Activated T-helper 2 cell treated with anti-CD3 and anti-CD28 coated beads, Interferon-gamma antibody, Interleukin-2, Interleukin-4, amounts not matched to agents 10 μg/mL and 5 μg/mL and 100 μg/mL, durations not matched to agents 14 hours and 24 hours and 36 hours (primary cell): ENCODE measurements around the gene GPC5. TPM values are rescaled to one million over a fixed set of nuclear protein-coding genes. Genes with fewer than 3 reads are reported as not detected.
"Not testable (repeated sequence)": the region's sequence is repeated elsewhere in the genome, so short reads cannot be mapped to it uniquely, and the experiment has no call there.

ENCODE experiments used
- DNase-seq: peaks from one replicate; pipeline ENCODE4 v3.0.0; 2021; ENCODE audit warnings: low spot score
- H3K27ac Mint-ChIP-seq: one replicate; pipeline ENCODE4 v1.8.0; 2021; ENCODE audit warnings: mixed read lengths
- H3K27me3 Mint-ChIP-seq: one replicate; pipeline ENCODE4 v1.8.0; 2021; ENCODE audit warnings: low read depth, mixed read lengths
- H3K36me3 Mint-ChIP-seq: one replicate; pipeline ENCODE4 v1.8.0; 2021; ENCODE audit warnings: low read depth, mixed read lengths
- H3K4me1 Mint-ChIP-seq: one replicate; pipeline ENCODE4 v1.8.0; 2021; ENCODE audit warnings: low read depth, mixed read lengths
- H3K4me3 Mint-ChIP-seq: one replicate; pipeline ENCODE4 v1.8.0; 2021; ENCODE audit warnings: low read depth, mild to moderate bottlenecking, moderate library complexity, mixed read lengths
- H3K9me3 Mint-ChIP-seq: one replicate; pipeline ENCODE4 v1.8.0; 2021; ENCODE audit warnings: mixed read lengths
- intact Hi-C: fragments of 100-400 bp; cut with micrococcal nuclease; formaldehyde crosslinking; loops from one replicate; pipeline ENCODE4 v1.15.1; 2023
- total RNA-seq: library from RNA; stranded (reverse); gene quantifications from 2 replicates; pipeline ENCODE4 v1.2.3, GENCODE V29; 2022

Gene GPC5
- total RNA-seq, 1 donor from 2014 or later: 0.57 TPM

- Mint-ChIP-seq H3K9me3 (no peaks in the 10 kb centered on the region), H3K36me3 (no peaks in the 10 kb centered on the region), H3K27me3 (no peaks in the 10 kb centered on the region), H3K4me3 (no peak overlapping the region), H3K4me1 (no peaks in the 10 kb centered on the region), H3K27ac (no peak overlapping the region)
- intact Hi-C loops: no loop called here
- DNase-seq: no peak
Measured at GRCh38 chr13:91661692-91662490, 263.5 kb downstream of the GPC5 start.

- intact Hi-C loops: no loop called here
- Mint-ChIP-seq H3K9me3 (no peaks in the 10 kb centered on the region), H3K4me1 (no peaks in the 10 kb centered on the region)
Measured at GRCh38 chr13:91664039-91664438, 265.6 kb downstream of the GPC5 start.

GRCh38 chr13:91667486-91667885 lies 269.1 kb downstream of the GPC5 start:
- Mint-ChIP-seq H3K27ac (no peak overlapping the region), H3K4me1 (no peaks in the 10 kb centered on the region)
- intact Hi-C loops: no loop called here

More at GRCh38 chr13:91664039-91664438, 265.6 kb downstream of the GPC5 start:
- no peak overlapping the region for H3K27ac Mint-ChIP-seq
- H3K36me3 Mint-ChIP-seq: no peaks in the 10 kb centered on the region
- H3K27me3 Mint-ChIP-seq: no peaks in the 10 kb centered on the region
- no peak overlapping the region for H3K4me3 Mint-ChIP-seq
- no peak for DNase-seq

GRCh38 chr13:91668866-91669495 lies 270.6 kb downstream of the GPC5 start:
- no peaks in the 10 kb centered on the region for H3K36me3 Mint-ChIP-seq
- H3K9me3 Mint-ChIP-seq: no peaks in the 10 kb centered on the region
- no peak overlapping the region for H3K4me3 Mint-ChIP-seq
- no peaks in the 10 kb centered on the region for H3K27me3 Mint-ChIP-seq
- no peaks in the 10 kb centered on the region for H3K4me1 Mint-ChIP-seq
- no peak for DNase-seq
- intact Hi-C loops: no loop called here
- no peak overlapping the region for H3K27ac Mint-ChIP-seq

More at GRCh38 chr13:91667486-91667885, 269.1 kb downstream of the GPC5 start:
- no peak for DNase-seq
- Mint-ChIP-seq H3K36me3 (no peaks in the 10 kb centered on the region), H3K9me3 (no peaks in the 10 kb centered on the region), H3K4me3 (no peak overlapping the region), H3K27me3 (no peaks in the 10 kb centered on the region)

- intact Hi-C loops: not testable (repeated sequence)
Measured at GRCh38 chr13:91674347-91674746, 275.9 kb downstream of the GPC5 start.

GRCh38 chr13:91684746-91685145 lies 286.3 kb downstream of the GPC5 start:
- no peak overlapping the region for H3K4me3 Mint-ChIP-seq
- no peaks in the 10 kb centered on the region for H3K36me3 Mint-ChIP-seq
- no peaks in the 10 kb centered on the region for H3K4me1 Mint-ChIP-seq
- no peaks in the 10 kb centered on the region for H3K9me3 Mint-ChIP-seq
- DNase-seq: no peak
- H3K27ac Mint-ChIP-seq: no peak overlapping the region
- intact Hi-C loops: no loop called here
- H3K27me3 Mint-ChIP-seq: no peaks in the 10 kb centered on the region

More at GRCh38 chr13:91674347-91674746, 275.9 kb downstream of the GPC5 start:
- H3K27me3 Mint-ChIP-seq, H3K4me1 Mint-ChIP-seq, H3K36me3 Mint-ChIP-seq, DNase-seq, H3K4me3 Mint-ChIP-seq, H3K27ac Mint-ChIP-seq, H3K9me3 Mint-ChIP-seq: not testable (repeated sequence)

- no peaks in the 10 kb centered on the region for H3K27me3 Mint-ChIP-seq
- no peak for DNase-seq
- no peaks in the 10 kb centered on the region for H3K9me3 Mint-ChIP-seq
- H3K4me1 Mint-ChIP-seq: no peaks in the 10 kb centered on the region
- intact Hi-C loops: no loop called here
- H3K36me3 Mint-ChIP-seq: no peaks in the 10 kb centered on the region
- no peak overlapping the region for H3K27ac Mint-ChIP-seq
- H3K4me3 Mint-ChIP-seq: no peak overlapping the region
Measured at GRCh38 chr13:91690944-91691343, 292.5 kb downstream of the GPC5 start.

GRCh38 chr13:91693466-91693865 lies 295.0 kb downstream of the GPC5 start:
- Mint-ChIP-seq H3K4me3 (no peak overlapping the region), H3K27ac (no peak overlapping the region), H3K27me3 (no peaks in the 10 kb centered on the region), H3K4me1 (no peaks in the 10 kb centered on the region), H3K9me3 (no peaks in the 10 kb centered on the region), H3K36me3 (no peaks in the 10 kb centered on the region)
- intact Hi-C loops: no loop called here
- no peak for DNase-seq

- no peak for DNase-seq
- Mint-ChIP-seq H3K4me3 (no peak overlapping the region), H3K27ac (no peak overlapping the region), H3K4me1 (no peaks in the 10 kb centered on the region), H3K9me3 (no peaks in the 10 kb centered on the region), H3K36me3 (no peaks in the 10 kb centered on the region), H3K27me3 (no peaks in the 10 kb centered on the region)
- intact Hi-C loops: no loop called here
Measured at GRCh38 chr13:91698308-91698707, 299.9 kb downstream of the GPC5 start.

- DNase-seq: no peak
- Mint-ChIP-seq H3K4me3 (no peak overlapping the region), H3K4me1 (no peaks in the 10 kb centered on the region), H3K9me3 (no peaks in the 10 kb centered on the region), H3K36me3 (no peaks in the 10 kb centered on the region), H3K27me3 (no peaks in the 10 kb centered on the region), H3K27ac (no peak overlapping the region)
- intact Hi-C loops: no loop called here
Measured at GRCh38 chr13:91698767-91699166, 300.3 kb downstream of the GPC5 start.

- H3K4me1 Mint-ChIP-seq: no peaks in the 10 kb centered on the region
- intact Hi-C loops: no loop called here
Measured at GRCh38 chr13:91699863-91700262, 301.4 kb downstream of the GPC5 start.

GRCh38 chr13:91701975-91702374 lies 303.6 kb downstream of the GPC5 start:
- no peaks in the 10 kb centered on the region for H3K4me1 Mint-ChIP-seq
- intact Hi-C loops: no loop called here

More at GRCh38 chr13:91699863-91700262, 301.4 kb downstream of the GPC5 start:
- Mint-ChIP-seq H3K4me3 (no peak overlapping the region), H3K27me3 (no peaks in the 10 kb centered on the region), H3K9me3 (no peaks in the 10 kb centered on the region), H3K27ac (no peak overlapping the region), H3K36me3 (no peaks in the 10 kb centered on the region)
- no peak for DNase-seq

GRCh38 chr13:91702411-91702810 lies 304.0 kb downstream of the GPC5 start:
- Mint-ChIP-seq H3K27ac (no peak overlapping the region), H3K9me3 (no peaks in the 10 kb centered on the region), H3K27me3 (no peaks in the 10 kb centered on the region), H3K4me1 (no peaks in the 10 kb centered on the region), H3K4me3 (no peak overlapping the region), H3K36me3 (no peaks in the 10 kb centered on the region)
- intact Hi-C loops: no loop called here
- no peak for DNase-seq

More at GRCh38 chr13:91701975-91702374, 303.6 kb downstream of the GPC5 start:
- H3K9me3 Mint-ChIP-seq: no peaks in the 10 kb centered on the region
- H3K27ac Mint-ChIP-seq: no peak overlapping the region
- H3K36me3 Mint-ChIP-seq: no peaks in the 10 kb centered on the region
- no peak for DNase-seq
- H3K27me3 Mint-ChIP-seq: no peaks in the 10 kb centered on the region
- H3K4me3 Mint-ChIP-seq: no peak overlapping the region
